Measurements from ENCODE around the gene CUL4A. TPM values are rescaled to one million over a fixed set of nuclear protein-coding genes. Genes with fewer than 3 reads are reported as not detected.

The CUL4A gene
- total RNA-seq, 1 donor from 2014 or later: 57.0 TPM

DNA sequence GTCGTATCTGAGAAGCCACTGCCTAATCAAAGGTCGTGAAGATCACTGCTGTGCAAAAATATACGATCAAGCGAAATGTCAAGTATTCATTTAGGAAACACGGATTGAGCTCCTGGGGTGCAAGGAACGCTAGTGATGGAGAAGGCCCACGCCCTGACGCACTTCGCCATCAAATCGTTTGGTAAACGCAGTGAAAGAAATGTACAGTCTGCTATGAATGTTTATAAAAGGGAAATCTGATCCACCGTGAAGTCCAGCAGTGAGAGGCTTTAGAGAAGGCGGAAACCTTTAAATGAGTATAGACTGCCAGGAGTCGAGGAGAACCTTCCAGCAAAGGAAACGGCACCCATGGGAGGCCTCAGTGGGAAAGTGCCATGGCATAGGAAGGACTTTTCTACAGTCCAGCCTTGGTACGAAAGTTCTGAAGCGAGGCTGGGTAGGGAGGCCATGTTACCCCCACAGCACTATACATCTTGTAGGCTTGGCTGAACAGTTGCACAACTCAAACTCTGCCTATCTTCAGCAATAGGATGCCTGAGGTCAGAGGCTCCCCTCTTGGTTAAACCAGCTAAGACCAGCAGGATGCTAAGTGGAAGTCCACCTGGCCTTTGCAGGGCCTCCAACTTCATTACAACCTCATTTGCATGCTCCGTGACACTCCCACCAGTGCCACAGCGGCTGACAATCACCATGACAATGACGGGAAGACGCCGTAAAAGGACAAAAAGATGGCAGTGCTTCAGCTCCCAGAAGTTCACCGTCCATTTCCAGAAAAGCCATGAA is 21.3 kb upstream of the CUL4A start:
- no peak for ATAC-seq
- Histone ChIP-seq H3K36me3 (peaks cover 70% of the 10 kb centered on the region), H3K27ac (no peak overlapping the region), H3K4me3 (no peak overlapping the region), H3K9me3 (no peaks in the 10 kb centered on the region), H3K27me3 (no peaks in the 10 kb centered on the region), H3K4me1 (no peaks in the 10 kb centered on the region)
- intact Hi-C loops (cut with DNase I): no loop called here
- no peak for DNase-seq
- TF ChIP-seq, protein P1, sequence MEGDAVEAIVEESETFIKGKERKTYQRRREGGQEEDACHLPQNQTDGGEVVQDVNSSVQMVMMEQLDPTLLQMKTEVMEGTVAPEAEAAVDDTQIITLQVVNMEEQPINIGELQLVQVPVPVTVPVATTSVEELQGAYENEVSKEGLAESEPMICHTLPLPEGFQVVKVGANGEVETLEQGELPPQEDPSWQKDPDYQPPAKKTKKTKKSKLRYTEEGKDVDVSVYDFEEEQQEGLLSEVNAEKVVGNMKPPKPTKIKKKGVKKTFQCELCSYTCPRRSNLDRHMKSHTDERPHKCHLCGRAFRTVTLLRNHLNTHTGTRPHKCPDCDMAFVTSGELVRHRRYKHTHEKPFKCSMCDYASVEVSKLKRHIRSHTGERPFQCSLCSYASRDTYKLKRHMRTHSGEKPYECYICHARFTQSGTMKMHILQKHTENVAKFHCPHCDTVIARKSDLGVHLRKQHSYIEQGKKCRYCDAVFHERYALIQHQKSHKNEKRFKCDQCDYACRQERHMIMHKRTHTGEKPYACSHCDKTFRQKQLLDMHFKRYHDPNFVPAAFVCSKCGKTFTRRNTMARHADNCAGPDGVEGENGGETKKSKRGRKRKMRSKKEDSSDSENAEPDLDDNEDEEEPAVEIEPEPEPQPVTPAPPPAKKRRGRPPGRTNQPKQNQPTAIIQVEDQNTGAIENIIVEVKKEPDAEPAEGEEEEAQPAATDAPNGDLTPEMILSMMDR (IDR thresholded peaks at IDR 0.05): no peak

DNA sequence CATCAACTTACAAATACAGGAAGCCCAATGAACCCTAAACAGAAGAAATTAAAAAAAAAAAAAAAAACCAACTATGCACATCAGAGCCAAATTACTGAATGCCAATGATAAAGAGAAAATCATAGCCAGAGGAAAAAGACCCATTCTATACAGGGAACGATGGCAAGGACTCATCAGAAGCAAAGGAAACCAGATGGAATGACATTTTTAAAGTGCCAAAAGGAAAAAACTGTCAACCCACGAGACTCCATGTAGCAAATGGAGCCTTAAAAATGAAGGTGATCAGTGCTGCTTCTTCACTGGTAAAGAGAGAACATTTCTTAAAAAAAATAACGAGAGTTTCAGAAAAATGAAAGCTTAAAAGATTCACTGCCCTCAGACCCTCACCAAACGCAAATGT is 19.2 kb upstream of the CUL4A start:
- Histone ChIP-seq H3K4me1 (no peaks in the 10 kb centered on the region), H3K36me3 (peaks cover 70% of the 10 kb centered on the region), H3K9me3 (no peaks in the 10 kb centered on the region), H3K4me3 (no peak overlapping the region), H3K27ac (no peak overlapping the region), H3K27me3 (no peaks in the 10 kb centered on the region)
- intact Hi-C loops (cut with DNase I): no loop called here
- no peak for DNase-seq
- TF ChIP-seq, protein P1 (IDR thresholded peaks at IDR 0.05): no peak
- no peak for ATAC-seq

DNA sequence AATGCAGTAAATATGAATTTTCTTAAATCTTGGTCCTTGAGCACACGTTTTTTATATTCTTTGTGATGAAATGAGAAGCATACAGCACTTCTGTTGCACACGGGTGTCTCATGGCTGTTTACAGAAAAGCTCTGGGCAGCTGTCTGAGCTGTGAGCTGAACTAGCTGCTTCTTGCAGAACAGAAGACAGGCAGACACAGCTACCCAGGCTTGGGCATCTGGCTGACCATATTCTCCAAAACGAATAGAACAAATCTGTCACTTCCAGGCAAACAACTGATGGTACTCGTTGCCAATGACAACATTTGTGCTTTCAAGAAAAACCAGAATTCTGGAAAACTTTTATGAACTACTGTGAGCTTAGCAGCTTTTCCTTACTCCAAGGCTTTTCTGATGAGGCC is 17.1 kb upstream of the CUL4A start:
- Histone ChIP-seq H3K36me3 (peaks cover 89% of the 10 kb centered on the region), H3K4me1 (no peaks in the 10 kb centered on the region), H3K9me3 (no peaks in the 10 kb centered on the region), H3K27me3 (no peaks in the 10 kb centered on the region), H3K27ac (no peak overlapping the region), H3K4me3 (no peak overlapping the region)
- DNase-seq (no peak), ATAC-seq (no peak)
- intact Hi-C loops (cut with DNase I): no loop called here
- TF ChIP-seq, protein P1 (IDR thresholded peaks at IDR 0.05): no peak

DNA sequence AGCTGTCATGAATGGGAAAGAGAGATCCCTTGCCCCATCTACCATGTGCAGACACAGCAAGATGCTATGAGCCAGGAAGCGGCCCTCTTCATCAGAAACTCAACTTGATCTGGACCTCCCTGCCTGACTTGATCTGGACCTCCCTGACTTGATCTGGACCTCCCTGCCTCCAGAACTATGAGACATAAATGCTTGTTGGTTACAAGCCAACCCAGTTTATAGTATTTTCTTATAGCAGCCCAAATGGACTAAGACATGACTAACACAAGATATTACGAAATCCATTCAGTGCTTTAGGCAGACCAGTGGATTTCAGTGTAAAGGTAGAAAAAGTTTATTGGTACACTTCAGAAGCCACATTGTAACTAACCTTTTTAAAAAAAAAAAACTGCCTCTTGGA is 16.5 kb upstream of the CUL4A start:
- Histone ChIP-seq H3K27ac (no peak overlapping the region), H3K36me3 (peaks cover 93% of the 10 kb centered on the region), H3K4me1 (no peaks in the 10 kb centered on the region), H3K4me3 (no peak overlapping the region), H3K9me3 (no peaks in the 10 kb centered on the region), H3K27me3 (no peaks in the 10 kb centered on the region)
- DNase-seq (no peak), ATAC-seq (no peak)
- intact Hi-C loops (cut with DNase I): no loop called here
- TF ChIP-seq, protein P1 (IDR thresholded peaks at IDR 0.05): no peak

DNA sequence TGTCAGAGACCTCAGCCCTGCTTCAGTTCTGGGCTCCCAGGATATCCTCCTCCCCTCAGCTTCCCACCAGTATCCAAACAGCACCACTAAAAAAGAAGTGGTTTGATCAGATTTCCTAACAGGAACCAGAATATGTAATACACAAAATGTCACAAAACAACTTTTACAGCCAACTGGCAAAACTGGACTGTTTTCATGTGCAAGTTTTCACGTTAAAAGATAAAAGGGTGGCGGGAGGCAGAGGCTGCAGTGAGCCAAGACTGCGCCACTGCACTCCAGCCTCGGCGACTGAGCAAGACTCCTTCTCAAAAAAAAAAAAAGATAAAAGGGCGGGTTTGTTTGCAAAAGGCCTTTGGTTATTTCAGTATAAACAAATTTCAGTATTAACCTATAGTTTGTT is 14.1 kb upstream of the CUL4A start:
- H3K4me1 ChIP-seq: no peaks in the 10 kb centered on the region
- no peaks in the 10 kb centered on the region for H3K27me3 ChIP-seq
- H3K9me3 ChIP-seq: no peaks in the 10 kb centered on the region
- intact Hi-C loops (cut with DNase I): no loop called here
- DNase-seq (no peak), ATAC-seq (no peak)
- H3K36me3 ChIP-seq: peaks cover 95% of the 10 kb centered on the region
- no peak overlapping the region for H3K4me3 ChIP-seq
- TF ChIP-seq, protein P1 (IDR thresholded peaks at IDR 0.05): no peak
- H3K27ac ChIP-seq: no peak overlapping the region

Data from upper lobe of right lung (tissue), 1 donor.